Measurements from ENCODE around the gene CPXM2.

CPXM2 gene

GRCh38 chr10:123848564-123849457 lies 42.8 kb downstream of the CPXM2 start:
- no peak for DNase-seq (ENCODE audit: low spot score)

GRCh38 chr10:123847686-123848432 lies 43.7 kb downstream of the CPXM2 start:
- no peak for DNase-seq (ENCODE audit: low spot score)

GRCh38 chr10:123843835-123844234 lies 47.8 kb downstream of the CPXM2 start:
- no peak for DNase-seq (ENCODE audit: low spot score)

GRCh38 chr10:123842692-123843385 lies 48.8 kb downstream of the CPXM2 start:
- DNase-seq (ENCODE audit: low spot score): no peak

- no peak for DNase-seq (ENCODE audit: low spot score)
Observed at GRCh38 chr10:123841560-123841959, 50.0 kb downstream of the CPXM2 start.

GRCh38 chr10:123841115-123841514 lies 50.5 kb downstream of the CPXM2 start:
- DNase-seq (ENCODE audit: low spot score): no peak

GRCh38 chr10:123840714-123841113 lies 50.9 kb downstream of the CPXM2 start:
- no peak for DNase-seq (ENCODE audit: low spot score)

GRCh38 chr10:123838596-123839310 lies 52.9 kb downstream of the CPXM2 start:
- DNase-seq (ENCODE audit: low spot score): no peak

GRCh38 chr10:123837756-123838155 lies 53.9 kb downstream of the CPXM2 start:
- no peak for DNase-seq (ENCODE audit: low spot score)

GRCh38 chr10:123836418-123837145 lies 55.0 kb downstream of the CPXM2 start:
- DNase-seq (ENCODE audit: low spot score): no peak

GRCh38 chr10:123835575-123835974 lies 56.0 kb downstream of the CPXM2 start:
- no peak for DNase-seq (ENCODE audit: low spot score)

GRCh38 chr10:123833170-123833850 lies 58.3 kb downstream of the CPXM2 start:
- no peak for DNase-seq (ENCODE audit: low spot score)

GRCh38 chr10:123831259-123831658 lies 60.3 kb downstream of the CPXM2 start:
- DNase-seq (ENCODE audit: low spot score): no peak

- no peak for DNase-seq (ENCODE audit: low spot score)
Observed at GRCh38 chr10:123821136-123821535, 70.5 kb downstream of the CPXM2 start.

GRCh38 chr10:123809632-123810031 lies 82.0 kb downstream of the CPXM2 start:
- DNase-seq (ENCODE audit: low spot score): no peak

GRCh38 chr10:123808906-123809305 lies 82.7 kb downstream of the CPXM2 start:
- no peak for DNase-seq (ENCODE audit: low spot score)

- no peak for DNase-seq (ENCODE audit: low spot score)
Observed at GRCh38 chr10:123808286-123808685, 83.3 kb downstream of the CPXM2 start.

GRCh38 chr10:123807444-123808035 lies 84.1 kb downstream of the CPXM2 start:
- DNase-seq (ENCODE audit: low spot score): no peak

GRCh38 chr10:123804716-123805115 lies 86.9 kb downstream of the CPXM2 start:
- DNase-seq (ENCODE audit: low spot score): no peak

- no peak for DNase-seq (ENCODE audit: low spot score)
Observed at GRCh38 chr10:123800821-123801220, 90.8 kb downstream of the CPXM2 start.
